LNCAP (cell line): ENCODE results near the gene ZFPM1.

Experiments used
- CTCF ChIP-seq: fragments of 450-650 bp; IDR thresholded peaks from 2 replicates; pipeline ENCODE4 v1.5.1; 2017; ENCODE audit warnings: mild to moderate bottlenecking

ZFPM1 gene

DNA sequence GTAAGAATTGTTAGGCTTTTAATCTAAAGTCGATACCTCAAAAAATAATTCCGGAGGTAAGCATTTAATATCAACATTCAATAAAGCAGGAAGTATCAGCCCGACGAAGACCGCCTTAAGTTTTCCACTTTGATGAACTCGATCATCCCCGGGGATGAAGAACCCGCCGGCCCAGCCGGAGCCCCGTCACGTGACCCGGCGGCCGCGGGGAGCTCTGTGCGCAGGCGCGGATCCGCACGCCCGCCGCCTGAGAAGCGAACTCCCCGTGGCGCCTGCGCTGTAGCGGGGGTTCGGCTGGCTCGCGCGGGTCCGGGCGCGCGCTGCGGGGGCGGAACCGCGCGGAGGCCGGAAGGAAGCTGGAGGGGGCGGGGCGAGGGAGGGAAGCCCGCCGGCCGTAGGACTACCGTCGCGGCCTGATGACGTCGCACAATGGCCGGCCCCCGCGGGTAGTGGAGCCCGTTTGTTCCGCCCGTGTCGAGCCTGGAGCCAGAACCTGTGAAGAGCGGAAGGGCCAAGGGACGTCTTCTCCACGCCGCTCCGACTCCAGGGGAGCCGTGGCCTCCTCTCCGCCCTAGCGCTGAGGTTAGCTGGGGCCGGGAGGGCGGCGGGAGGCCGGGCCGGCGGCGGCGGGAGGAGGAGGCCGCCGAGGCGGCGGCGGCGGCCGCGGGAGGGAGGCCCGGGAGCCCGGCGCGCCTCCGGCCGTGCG is 117.1 kb downstream of the ZFPM1 start, which contains the start of gene ZC3H18:
Gene ZC3H18 (plus strand): TSS at position 419 of the 706 bp plus-strand sequence. CDS start 6,721 bp downstream, outside the sequence.
- TF ChIP-seq CTCF: no peak

DNA sequence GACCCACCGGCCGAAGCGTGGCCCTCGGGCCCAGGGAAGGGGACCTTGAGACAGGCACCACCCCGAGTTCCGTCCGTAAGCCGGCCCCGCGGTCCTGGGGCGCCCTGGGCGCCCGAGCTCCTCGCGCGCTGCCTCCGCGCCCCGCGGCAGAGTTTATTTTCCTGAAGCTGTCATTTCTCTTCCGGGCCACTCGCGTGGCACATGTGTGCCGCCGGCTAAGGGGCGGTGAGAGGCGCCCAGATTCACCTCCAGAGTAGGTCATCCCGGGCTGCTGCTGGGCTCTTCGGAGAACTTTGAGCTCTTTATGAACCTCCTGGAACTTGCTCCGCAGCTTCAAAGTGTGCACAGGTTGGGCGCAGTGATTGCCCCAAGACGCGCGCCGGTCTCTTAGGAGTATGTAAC is 117.6 kb downstream of the ZFPM1 start:
- no peak for TF ChIP-seq CTCF

DNA sequence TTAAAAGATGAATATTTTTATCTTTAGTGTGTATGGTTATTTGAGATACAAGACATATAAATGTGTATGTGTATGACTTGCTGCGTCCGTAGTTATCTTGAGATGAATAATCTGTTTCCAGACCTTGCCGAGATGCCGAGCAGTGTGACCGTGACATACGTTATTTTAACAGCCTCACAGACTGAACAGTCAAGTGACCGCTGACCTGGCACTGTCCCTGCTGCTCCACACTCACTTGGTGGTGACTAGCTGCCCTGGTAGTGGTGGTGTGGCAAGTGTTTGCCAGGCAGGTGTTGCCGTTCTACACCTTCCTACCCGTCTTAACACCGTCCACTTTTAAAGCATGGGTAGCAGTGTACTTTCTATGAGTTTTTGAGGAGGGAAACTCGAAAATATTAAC is 122.2 kb downstream of the ZFPM1 start:
- TF ChIP-seq CTCF: no peak

GRCh38 chr16:88576307-88576706 is 123.2 kb downstream of the ZFPM1 start:
- no peak for TF ChIP-seq CTCF

GRCh38 chr16:88577166-88577565 is 124.1 kb downstream of the ZFPM1 start:
- no peak for TF ChIP-seq CTCF

GRCh38 chr16:88578446-88579313 is 125.6 kb downstream of the ZFPM1 start:
- no peak for TF ChIP-seq CTCF

DNA sequence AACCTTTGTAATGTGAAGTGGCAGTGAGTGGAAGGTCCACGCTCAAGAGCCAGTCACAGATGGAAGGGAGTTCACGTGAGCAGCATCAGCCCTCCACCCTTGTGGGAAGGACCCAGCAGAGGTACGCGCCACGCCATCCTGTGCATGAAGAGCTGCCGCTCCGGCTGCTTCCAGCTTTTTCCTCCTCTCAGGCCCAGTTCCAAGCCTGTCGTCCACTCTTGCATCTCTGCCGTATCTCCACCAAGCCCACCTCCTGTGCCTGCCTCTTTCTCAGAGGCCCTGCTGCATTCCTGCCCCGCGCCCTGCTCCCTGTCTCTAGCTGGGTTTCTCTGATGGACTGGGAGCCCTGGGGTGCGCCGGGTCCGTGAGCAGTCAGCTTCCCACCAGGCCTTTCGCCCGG is 127.3 kb downstream of the ZFPM1 start:
- no peak for TF ChIP-seq CTCF
